K562 (cell line): ENCODE data around the gene MBNL1. TPM values are rescaled to one million over a fixed set of nuclear protein-coding genes. Genes with fewer than 3 reads are reported as not detected.

Source experiments
- MAFG ChIP-seq: fragments of 450-650 bp; conservative IDR thresholded peaks from 2 replicates; pipeline ENCODE4 v1.6.1; 2016; ENCODE audit warnings: missing genetic modification characterization, missing compliant biosample characterization
- MCM3 ChIP-seq: fragments of 450-650 bp; IDR thresholded peaks from 2 replicates; pipeline ENCODE4 v1.6.1; 2016
- RHOXF2B ChIP-seq: fragments of 250-450 bp; sonication (Bioruptor Pico); conservative IDR thresholded peaks from 2 replicates; pipeline ENCODE4 v1.5.1; 2021
- ZSCAN32 ChIP-seq: fragments of 450-650 bp; formaldehyde crosslinking; IDR thresholded peaks from 2 replicates; pipeline ENCODE4 v1.4.0; 2020; ENCODE audit warnings: mild to moderate bottlenecking, moderate library complexity
- polyA plus RNA-seq, 8 experiments: library from polyadenylated mRNA; depleted of rRNA in 4 of 8; stranded (reverse) in 5 of 8; unstranded in 3 of 8; fragments of >200 nt; fragmentation: Nextera tagmentation in 2 of 8; fragmentation: Illumina TruSeq in 1 of 8; extraction: Ambion mirVana in 2 of 8; extraction: Trizol in 1 of 8; gene quantifications; 2 replicates each; pipeline versions ENCODE4 v1.2.1 to v1.2.3, GENCODE V29; 2011 to 2014; ENCODE audit warnings: inconsistent platforms in 1 of 8, missing spikeins in 1 of 8
- total RNA-seq, 7 experiments: library from RNA; depleted of rRNA in 6 of 7; stranded (reverse); fragments of >200 nt in 6 of 7; fragmentation: Illumina TruSeq in 2 of 7; extraction: Trizol in 2 of 7; gene quantifications; 2 replicates each; pipeline versions ENCODE4 v1.2.1 to v1.2.3, GENCODE V29; 2011 to 2021; ENCODE audit warnings: low replicate concordance in 1 of 7
- TF ChIP-seq, protein P1 (sequence below): fragments of 450-650 bp; IDR thresholded peaks from 2 replicates; pipeline ENCODE4 v1.6.1; 2017; ENCODE audit warnings: mild to moderate bottlenecking, moderate library complexity
- TF ChIP-seq, protein P2 (sequence below), 2 experiments: fragments of 450-650 bp; formaldehyde crosslinking in 1 of 2; IDR thresholded peaks; 2 replicates each; pipeline versions ENCODE4 v1.4.0 to v1.6.1; 2014 to 2020; ENCODE audit warnings: mild to moderate bottlenecking in 2 of 2, borderline replicate concordance in 1 of 2, low read depth in 1 of 2

MBNL1 gene
- total and polyA plus RNA-seq, 9 of the 15 experiments (the other 6 are each of a cell fraction or from before 2014, with no cell fraction given): 70.3 to 243 (median 220) TPM

- 0 out of 2 replicates have a peak, but pooled peaks have one; percentile 7 for TF ChIP-seq MAFG (tag)
- no peak for TF ChIP-seq MCM3
- TF ChIP-seq, protein P1, sequence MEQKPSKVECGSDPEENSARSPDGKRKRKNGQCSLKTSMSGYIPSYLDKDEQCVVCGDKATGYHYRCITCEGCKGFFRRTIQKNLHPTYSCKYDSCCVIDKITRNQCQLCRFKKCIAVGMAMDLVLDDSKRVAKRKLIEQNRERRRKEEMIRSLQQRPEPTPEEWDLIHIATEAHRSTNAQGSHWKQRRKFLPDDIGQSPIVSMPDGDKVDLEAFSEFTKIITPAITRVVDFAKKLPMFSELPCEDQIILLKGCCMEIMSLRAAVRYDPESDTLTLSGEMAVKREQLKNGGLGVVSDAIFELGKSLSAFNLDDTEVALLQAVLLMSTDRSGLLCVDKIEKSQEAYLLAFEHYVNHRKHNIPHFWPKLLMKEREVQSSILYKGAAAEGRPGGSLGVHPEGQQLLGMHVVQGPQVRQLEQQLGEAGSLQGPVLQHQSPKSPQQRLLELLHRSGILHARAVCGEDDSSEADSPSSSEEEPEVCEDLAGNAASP: no peak
- TF ChIP-seq RHOXF2B (CRISPR knock-in tag): no peak
- TF ChIP-seq, protein P2, sequence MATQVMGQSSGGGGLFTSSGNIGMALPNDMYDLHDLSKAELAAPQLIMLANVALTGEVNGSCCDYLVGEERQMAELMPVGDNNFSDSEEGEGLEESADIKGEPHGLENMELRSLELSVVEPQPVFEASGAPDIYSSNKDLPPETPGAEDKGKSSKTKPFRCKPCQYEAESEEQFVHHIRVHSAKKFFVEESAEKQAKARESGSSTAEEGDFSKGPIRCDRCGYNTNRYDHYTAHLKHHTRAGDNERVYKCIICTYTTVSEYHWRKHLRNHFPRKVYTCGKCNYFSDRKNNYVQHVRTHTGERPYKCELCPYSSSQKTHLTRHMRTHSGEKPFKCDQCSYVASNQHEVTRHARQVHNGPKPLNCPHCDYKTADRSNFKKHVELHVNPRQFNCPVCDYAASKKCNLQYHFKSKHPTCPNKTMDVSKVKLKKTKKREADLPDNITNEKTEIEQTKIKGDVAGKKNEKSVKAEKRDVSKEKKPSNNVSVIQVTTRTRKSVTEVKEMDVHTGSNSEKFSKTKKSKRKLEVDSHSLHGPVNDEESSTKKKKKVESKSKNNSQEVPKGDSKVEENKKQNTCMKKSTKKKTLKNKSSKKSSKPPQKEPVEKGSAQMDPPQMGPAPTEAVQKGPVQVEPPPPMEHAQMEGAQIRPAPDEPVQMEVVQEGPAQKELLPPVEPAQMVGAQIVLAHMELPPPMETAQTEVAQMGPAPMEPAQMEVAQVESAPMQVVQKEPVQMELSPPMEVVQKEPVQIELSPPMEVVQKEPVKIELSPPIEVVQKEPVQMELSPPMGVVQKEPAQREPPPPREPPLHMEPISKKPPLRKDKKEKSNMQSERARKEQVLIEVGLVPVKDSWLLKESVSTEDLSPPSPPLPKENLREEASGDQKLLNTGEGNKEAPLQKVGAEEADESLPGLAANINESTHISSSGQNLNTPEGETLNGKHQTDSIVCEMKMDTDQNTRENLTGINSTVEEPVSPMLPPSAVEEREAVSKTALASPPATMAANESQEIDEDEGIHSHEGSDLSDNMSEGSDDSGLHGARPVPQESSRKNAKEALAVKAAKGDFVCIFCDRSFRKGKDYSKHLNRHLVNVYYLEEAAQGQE (IDR thresholded peaks at IDR 0.05; ENCODE audit: borderline replicate concordance): no peak
- TF ChIP-seq, protein P2 (CRISPR knock-in tag; IDR thresholded peaks at IDR 0.05; ENCODE audit: low read depth): no peak
- no peak for TF ChIP-seq ZSCAN32 (CRISPR knock-in tag)
Measured at GRCh38 chr3:152281133-152281713, 12.5 kb downstream of the MBNL1 start (continued).
